ENCODE data around the gene ADAD1.

- TF ChIP-seq CTCF (IDR thresholded peaks at IDR 0.05; ENCODE audit: low read depth, low read length, poor library complexity, severe bottlenecking) (no peak), EZH2phosphoT487 (IDR thresholded peaks at IDR 0.05; ENCODE audit: borderline replicate concordance, low read length) (no peak)
Observed at GRCh38 chr4:122356317-122356808, 22.4 kb upstream of the ADAD1 start.

All from DOHH2 (cell line).